PC-3 (cell line): Measurements from ENCODE around the gene CYP4X1.
"Not testable (repeated sequence)": the region's sequence is repeated elsewhere in the genome, so short reads cannot be mapped to it uniquely, and the experiment has no call there.

Experiments used
- CTCF ChIP-seq: fragments of 300-600 bp; sonication (generic); conservative IDR thresholded peaks from 2 replicates; pipeline ENCODE4 v1.5.1; 2017; ENCODE audit warnings: antibody characterized with exemption, low read depth, mild to moderate bottlenecking, low read length
- EZH2 ChIP-seq: fragments of 300-600 bp; sonication (generic); IDR thresholded peaks from one replicate; pipeline ENCODE4 v1.6.1; 2017; ENCODE audit warnings: antibody characterized with exemption, mild to moderate bottlenecking, low read length; ENCODE audit not compliant: unreplicated experiment

- TF ChIP-seq CTCF, EZH2: not testable (repeated sequence)
Observed at GRCh38 chr1:47069080-47069479, 45.6 kb downstream of the CYP4X1 start.
